Activated naive CD4-positive, alpha-beta T cell (primary cell): ENCODE data around the gene PRKCB.
"Not testable (repeated sequence)": the region's sequence is repeated elsewhere in the genome, so short reads cannot be mapped to it uniquely, and the experiment has no call there.

Experiments
- DNase-seq, 4 experiments: peaks; one replicate each; lab custom pipeline; 2025; lab: John Stamatoyannopoulos, UW

The PRKCB gene

GRCh38 chr16:23902748-23903414, 67.1 kb downstream of the PRKCB start:
- DNase-seq: no peak

GRCh38 chr16:23905027-23905426, 69.2 kb downstream of the PRKCB start:
- no peak for DNase-seq

- DNase-seq: no peak
Observed at GRCh38 chr16:23907457-23907902, 71.7 kb downstream of the PRKCB start.

GRCh38 chr16:23907903-23908302, 72.1 kb downstream of the PRKCB start:
- no peak for DNase-seq

- no peak for DNase-seq
Observed at GRCh38 chr16:23908790-23909189, 73.0 kb downstream of the PRKCB start.

- DNase-seq: no peak
Observed at GRCh38 chr16:23909792-23910418, 74.1 kb downstream of the PRKCB start.

- no peak for DNase-seq
Observed at GRCh38 chr16:23914946-23915530, 79.3 kb downstream of the PRKCB start.

- not testable (repeated sequence) for DNase-seq
Observed at GRCh38 chr16:23916552-23916951, 80.8 kb downstream of the PRKCB start.

GRCh38 chr16:23917621-23918020, 81.8 kb downstream of the PRKCB start:
- no peak for DNase-seq

GRCh38 chr16:23920446-23920845, 84.7 kb downstream of the PRKCB start:
- no peak for DNase-seq

- DNase-seq: no peak
Observed at GRCh38 chr16:23920899-23921298, 85.1 kb downstream of the PRKCB start.

- no peak for DNase-seq
Observed at GRCh38 chr16:23922406-23922805, 86.6 kb downstream of the PRKCB start.

- DNase-seq: no peak
Observed at GRCh38 chr16:23924128-23924527, 88.3 kb downstream of the PRKCB start.

- DNase-seq: no peak
Observed at GRCh38 chr16:23927796-23928195, 92.0 kb downstream of the PRKCB start.

GRCh38 chr16:23929237-23929636, 93.5 kb downstream of the PRKCB start:
- no peak for DNase-seq

- no peak for DNase-seq
Observed at GRCh38 chr16:23929856-23930255, 94.1 kb downstream of the PRKCB start.

- no peak for DNase-seq
Observed at GRCh38 chr16:23930791-23931190, 95.0 kb downstream of the PRKCB start.

GRCh38 chr16:23931199-23931598, 95.4 kb downstream of the PRKCB start:
- no peak for DNase-seq

- DNase-seq: not testable (repeated sequence)
Observed at GRCh38 chr16:23933650-23934049, 97.9 kb downstream of the PRKCB start.

GRCh38 chr16:23934610-23935236, 98.9 kb downstream of the PRKCB start:
- DNase-seq: no peak

- no peak for DNase-seq
Observed at GRCh38 chr16:23940111-23940510, 104.3 kb downstream of the PRKCB start.

- DNase-seq: no peak
Observed at GRCh38 chr16:23941025-23941424, 105.2 kb downstream of the PRKCB start.
